H9 (cell line): ENCODE results near the gene ADCY1. TPM values are rescaled to one million over a fixed set of nuclear protein-coding genes. Genes with fewer than 3 reads are reported as not detected.

Experiments used
- DNase-seq: peaks from one replicate; pipeline ENCODE4 v3.0.0-alpha.2; 2017
- H2AFZ ChIP-seq: one replicate; pipeline ENCODE4 v1.6.1; 2013; ENCODE audit warnings: mild to moderate bottlenecking, low read length, control low read depth, moderate library complexity
- H2AK5ac ChIP-seq: 2 replicates; pipeline ENCODE4 v1.6.1; 2013; ENCODE audit warnings: low read length, control low read depth, mixed read lengths; ENCODE audit not compliant: insufficient read length
- H2BK120ac ChIP-seq: one replicate; pipeline ENCODE4 v1.6.1; 2013; ENCODE audit warnings: low read depth, mild to moderate bottlenecking, low read length, control low read depth, inconsistent platforms; ENCODE audit not compliant: poor library complexity, severe bottlenecking
- H2BK12ac ChIP-seq: 2 replicates; pipeline ENCODE4 v1.6.1; 2013; ENCODE audit warnings: low read length, control low read depth, mixed read lengths, low read depth; ENCODE audit not compliant: insufficient read length
- H2BK15ac ChIP-seq: 2 replicates; pipeline ENCODE4 v1.6.1; 2013; ENCODE audit warnings: low read depth, low read length, control low read depth
- H2BK20ac ChIP-seq: one replicate; pipeline ENCODE4 v1.6.1; 2013; ENCODE audit warnings: low read depth, mild to moderate bottlenecking, low read length, control low read depth, inconsistent platforms; ENCODE audit not compliant: poor library complexity, severe bottlenecking
- H2BK5ac ChIP-seq: 2 replicates; pipeline ENCODE4 v1.6.1; 2013; ENCODE audit warnings: low read length, control low read depth, mixed read lengths; ENCODE audit not compliant: insufficient read length
- H3K14ac ChIP-seq: 2 replicates; pipeline ENCODE4 v1.6.1; 2013; ENCODE audit warnings: low read length, control low read depth; ENCODE audit not compliant: insufficient read depth
- H3K18ac ChIP-seq: 2 replicates; pipeline ENCODE4 v1.6.1; 2013; ENCODE audit warnings: low read depth, mild to moderate bottlenecking, mixed read lengths, low read length, control low read depth; ENCODE audit not compliant: insufficient read length
- H3K23ac ChIP-seq: 2 replicates; pipeline ENCODE4 v1.6.1; 2013; ENCODE audit warnings: low read length, control low read depth, mixed read lengths, low read depth; ENCODE audit not compliant: insufficient read length
- H3K23me2 ChIP-seq: 2 replicates; pipeline ENCODE4 v1.6.1; 2013; ENCODE audit warnings: low read depth, mild to moderate bottlenecking, mixed read lengths, low read length, control low read depth; ENCODE audit not compliant: insufficient read length, poor library complexity, severe bottlenecking
- H3K27ac ChIP-seq: 2 replicates; pipeline ENCODE4 v1.5.1; 2013; ENCODE audit warnings: low read length, control low read depth, mixed read lengths, low read depth; ENCODE audit not compliant: insufficient read length
- H3K27me3 ChIP-seq: 2 replicates; pipeline ENCODE4 v1.6.1; 2013; ENCODE audit warnings: low read length, control low read depth, inconsistent platforms; ENCODE audit not compliant: insufficient read depth
- H3K4ac ChIP-seq: 2 replicates; pipeline ENCODE4 v1.6.1; 2013; ENCODE audit warnings: low read depth, mild to moderate bottlenecking, control low read depth, inconsistent platforms, low read length, moderate library complexity
- H3K4me1 ChIP-seq: 2 replicates; pipeline ENCODE4 v1.6.1; 2013; ENCODE audit warnings: low read length, control low read depth, inconsistent platforms; ENCODE audit not compliant: insufficient read depth
- H3K4me2 ChIP-seq: 2 replicates; pipeline ENCODE4 v1.6.1; 2013; ENCODE audit warnings: low read length, control low read depth, mixed read lengths; ENCODE audit not compliant: insufficient read length, insufficient read depth
- H3K56ac ChIP-seq: 2 replicates; pipeline ENCODE4 v1.6.1; 2013; ENCODE audit warnings: low read depth, mild to moderate bottlenecking, mixed read lengths, low read length, control low read depth; ENCODE audit not compliant: insufficient read length
- H3K79me1 ChIP-seq: 2 replicates; pipeline ENCODE4 v1.6.1; 2013; ENCODE audit warnings: low read depth, mild to moderate bottlenecking, moderate library complexity, low read length, control low read depth, inconsistent platforms; ENCODE audit not compliant: insufficient read depth, poor library complexity, severe bottlenecking
- H3K79me2 ChIP-seq: 2 replicates; pipeline ENCODE4 v1.6.1; 2013; ENCODE audit warnings: low read length, control low read depth, inconsistent platforms; ENCODE audit not compliant: insufficient read depth
- H3K9ac ChIP-seq: 2 replicates; pipeline ENCODE4 v1.6.1; 2013; ENCODE audit warnings: low read length, control low read depth, mixed read lengths; ENCODE audit not compliant: insufficient read length; ENCODE audit errors: extremely low read depth
- H3K9me3 ChIP-seq: one replicate; pipeline ENCODE4 v1.6.1; 2013; ENCODE audit warnings: low read depth, low read length, inconsistent platforms; ENCODE audit not compliant: control insufficient read depth
- H3T11ph ChIP-seq: one replicate; pipeline ENCODE4 v1.6.1; 2013; ENCODE audit warnings: mild to moderate bottlenecking, low read length, control low read depth, inconsistent platforms
- H4K20me1 ChIP-seq: one replicate; pipeline ENCODE4 v1.6.1; 2013; ENCODE audit not compliant: control insufficient read depth, insufficient read length, insufficient read depth
- H4K5ac ChIP-seq: 2 replicates; pipeline ENCODE4 v1.6.1; 2013; ENCODE audit warnings: low read depth, mild to moderate bottlenecking, mixed read lengths, low read length, control low read depth; ENCODE audit not compliant: insufficient read length
- H4K8ac ChIP-seq: replicated peaks from 2 replicates; pipeline ENCODE4 v1.6.1; 2013; ENCODE audit warnings: low read length, control low read depth, mixed read lengths, low read depth; ENCODE audit not compliant: insufficient read length
- H4K91ac ChIP-seq: 2 replicates; pipeline ENCODE4 v1.6.1; 2013; ENCODE audit warnings: low read depth, mild to moderate bottlenecking, moderate library complexity, mixed read lengths, low read length, control low read depth; ENCODE audit not compliant: insufficient read length
- H3K27ac Mint-ChIP-seq, 3 experiments: 2 replicates in 2 of 3; 3 replicates in 1 of 3; pipeline ENCODE4 v1.8.0; 2020 to 2021; ENCODE audit warnings: mixed read lengths in 3 of 3, mild to moderate bottlenecking in 1 of 3, moderate library complexity in 1 of 3
- H3K27me3 Mint-ChIP-seq: 2 replicates; pipeline ENCODE4 v1.8.0; 2021; ENCODE audit warnings: low read depth, mild to moderate bottlenecking, moderate library complexity, mixed read lengths
- H3K36me3 Mint-ChIP-seq, 3 experiments: 2 replicates in 2 of 3; 3 replicates in 1 of 3; pipeline ENCODE4 v1.8.0; 2020 to 2021; ENCODE audit warnings: low read depth in 3 of 3, mixed read lengths in 3 of 3; ENCODE audit not compliant: insufficient read depth in 1 of 3
- H3K4me1 Mint-ChIP-seq, 2 experiments: 2 replicates each; pipeline ENCODE4 v1.8.0; 2020; ENCODE audit warnings: mixed read lengths in 2 of 2
- H3K4me3 Mint-ChIP-seq, 2 experiments: 2 replicates in 1 of 2; 3 replicates in 1 of 2; pipeline ENCODE4 v1.8.0; 2020 to 2021; ENCODE audit warnings: mild to moderate bottlenecking in 2 of 2, mixed read lengths in 2 of 2, moderate library complexity in 1 of 2
- H3K9me3 Mint-ChIP-seq, 2 experiments: 2 replicates in 1 of 2; 3 replicates in 1 of 2; pipeline ENCODE4 v1.8.0; 2020; ENCODE audit warnings: mild to moderate bottlenecking in 2 of 2, mixed read lengths in 2 of 2, moderate library complexity in 1 of 2
- WGBS: extraction: QIAGEN DNeasy Blood & Tissue Kit; methylation state at CpG from one replicate; pipeline ENCODE4 v1.1.7; 2013; ENCODE audit warnings: missing lambda C conversion rate, low lambda C conversion rate, mixed read lengths; ENCODE audit not compliant: insufficient read length; ENCODE audit errors: extremely low coverage; 5-methylcytosine and 5-hydroxymethylcytosine counted together
- total RNA-seq: library from RNA; stranded (reverse); gene quantifications from 2 replicates; pipeline ENCODE4 v1.2.1, GENCODE V29; 2021
- TF ChIP-seq, protein P1 (sequence below): fragments of 200-600 bp; sonication (generic); conservative IDR thresholded peaks from 3 replicates; pipeline ENCODE4 v1.8.0; 2021; ENCODE audit warnings: antibody characterized with exemption, mild to moderate bottlenecking

Gene ADCY1
- total RNA-seq, 1 experiment from 2014 or later = 21.6 TPM

DNA sequence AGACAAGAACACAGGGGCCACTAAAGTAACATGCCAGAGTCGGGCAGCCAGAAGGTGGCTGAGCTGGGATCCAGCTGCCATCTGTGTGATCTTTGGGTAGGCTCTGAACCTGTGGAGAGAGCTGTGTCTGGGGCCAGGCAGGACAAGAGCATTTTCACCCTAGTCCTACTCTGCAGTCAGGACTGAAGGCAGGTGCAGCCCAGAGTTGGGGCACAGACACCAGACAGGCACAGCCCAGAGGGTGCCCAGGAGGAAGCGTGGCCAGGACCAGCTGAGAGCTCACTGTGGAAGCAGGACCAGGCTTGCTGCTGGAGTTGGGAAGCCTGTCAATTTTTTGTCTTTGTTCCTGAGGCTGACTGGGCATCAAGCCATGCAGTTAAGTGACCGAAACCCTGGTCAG is 113.6 kb downstream of the ADCY1 start:
- Histone ChIP-seq H2BK120ac (no peak overlapping the region), H2BK15ac (no peak overlapping the region), H4K8ac (no peak overlapping the region), H3K18ac (no peak overlapping the region), H2BK12ac (no peak overlapping the region), H3K23ac (no peak overlapping the region), H2BK5ac (no peak overlapping the region), H4K91ac (no peak overlapping the region), H3K9ac (no peak overlapping the region), H3K9me3 (no peaks in the 10 kb centered on the region), H3K27me3 (no peaks in the 10 kb centered on the region), H2AFZ (no peak overlapping the region), H3K79me2 (no peaks in the 10 kb centered on the region), H3K27ac (no peak overlapping the region), H2BK20ac (no peak overlapping the region), H3K23me2 (no peaks in the 10 kb centered on the region), H3K56ac (no peak overlapping the region), H4K20me1 (peaks cover 4% of the 10 kb centered on the region), H3T11ph (no peak overlapping the region), H2AK5ac (no peak overlapping the region), H4K5ac (no peak overlapping the region), H3K14ac (no peak overlapping the region), H3K79me1 (no peaks in the 10 kb centered on the region), H3K4me1 (no peaks in the 10 kb centered on the region), H3K4me2 (no peak overlapping the region), H3K4ac (no peak overlapping the region)
- TF ChIP-seq, protein P1, sequence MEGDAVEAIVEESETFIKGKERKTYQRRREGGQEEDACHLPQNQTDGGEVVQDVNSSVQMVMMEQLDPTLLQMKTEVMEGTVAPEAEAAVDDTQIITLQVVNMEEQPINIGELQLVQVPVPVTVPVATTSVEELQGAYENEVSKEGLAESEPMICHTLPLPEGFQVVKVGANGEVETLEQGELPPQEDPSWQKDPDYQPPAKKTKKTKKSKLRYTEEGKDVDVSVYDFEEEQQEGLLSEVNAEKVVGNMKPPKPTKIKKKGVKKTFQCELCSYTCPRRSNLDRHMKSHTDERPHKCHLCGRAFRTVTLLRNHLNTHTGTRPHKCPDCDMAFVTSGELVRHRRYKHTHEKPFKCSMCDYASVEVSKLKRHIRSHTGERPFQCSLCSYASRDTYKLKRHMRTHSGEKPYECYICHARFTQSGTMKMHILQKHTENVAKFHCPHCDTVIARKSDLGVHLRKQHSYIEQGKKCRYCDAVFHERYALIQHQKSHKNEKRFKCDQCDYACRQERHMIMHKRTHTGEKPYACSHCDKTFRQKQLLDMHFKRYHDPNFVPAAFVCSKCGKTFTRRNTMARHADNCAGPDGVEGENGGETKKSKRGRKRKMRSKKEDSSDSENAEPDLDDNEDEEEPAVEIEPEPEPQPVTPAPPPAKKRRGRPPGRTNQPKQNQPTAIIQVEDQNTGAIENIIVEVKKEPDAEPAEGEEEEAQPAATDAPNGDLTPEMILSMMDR = no peak
- H3K27me3 Mint-ChIP-seq = no peaks in the 10 kb centered on the region
- no peak overlapping the region for H3K4me3 Mint-ChIP-seq
- H3K36me3 Mint-ChIP-seq = peaks cover 6 to 14% (median 10%) of the 10 kb centered on the region in 3 experiments
- peak; percentile 10 for DNase-seq
- peaks cover 0 to 5% of the 10 kb centered on the region in 2 experiments; a peak in 1 of 4 replicates for H3K4me1 Mint-ChIP-seq
- no CpG with 5 or more reads among the region's 3 CpGs for WGBS
- no peaks in the 10 kb centered on the region for H3K9me3 Mint-ChIP-seq
- peak overlapping the region in 2 of 3 experiments; percentile 83 to 89; a peak in 2 of 7 replicates for H3K27ac Mint-ChIP-seq
